ENCODE measurements around the gene CPLANE2. TPM values are rescaled to one million over a fixed set of nuclear protein-coding genes. Genes with fewer than 3 reads are reported as not detected.

Gene CPLANE2
- polyA plus RNA-seq, 1 donor from 2014 or later, result 5.7 TPM

- Histone ChIP-seq H3K4me3 (ENCODE audit: low read length) (no peak overlapping the region), H3K4me2 (ENCODE audit: low read length) (no peak overlapping the region), H3K79me2 (replicated peaks; ENCODE audit: insufficient read depth, low read length) (no peaks in the 10 kb centered on the region), H4K20me1 (ENCODE audit: insufficient read depth) (no peaks in the 10 kb centered on the region), H3K27me3 (ENCODE audit: insufficient read depth, low read depth, low read length) (no peaks in the 10 kb centered on the region), H3F3A (ENCODE audit: insufficient read depth, low read length, poor library complexity, severe bottlenecking) (no peaks in the 10 kb centered on the region), H3K9ac (ENCODE audit: low read length) (no peak overlapping the region), H3K9me3 (ENCODE audit: low read length) (no peaks in the 10 kb centered on the region), H3K27ac (ENCODE audit: low read length) (no peak overlapping the region), H2AFZ (ENCODE audit: low read depth, low read length) (no peak overlapping the region), H3K36me3 (ENCODE audit: insufficient read depth, low read length) (no peaks in the 10 kb centered on the region), H3K9me2 (ENCODE audit: insufficient read depth, low read length) (no peaks in the 10 kb centered on the region)
- TF ChIP-seq CTCF (IDR thresholded peaks at IDR 0.05; ENCODE audit: poor library complexity, severe bottlenecking) (no peak), MXI1 (conservative IDR thresholded peaks at IDR 0.05; ENCODE audit: poor library complexity, severe bottlenecking) (no peak), EP300 (conservative IDR thresholded peaks at IDR 0.05; ENCODE audit: poor library complexity, severe bottlenecking) (no peak), RAD21 (conservative IDR thresholded peaks at IDR 0.05) (no peak), TAF1 (IDR thresholded peaks at IDR 0.05; ENCODE audit: low read depth) (no peak), POLR2AphosphoS5 (IDR thresholded peaks at IDR 0.05) (no peak), REST (IDR thresholded peaks at IDR 0.05; ENCODE audit: borderline replicate concordance) (no peak), SMC3 (conservative IDR thresholded peaks at IDR 0.05; ENCODE audit: poor library complexity) (no peak), EZH2 (IDR thresholded peaks at IDR 0.05; ENCODE audit: borderline replicate concordance, insufficient read depth, low read length, poor library complexity, severe bottlenecking) (no peak)
These were observed 27.7 kb downstream of the CPLANE2 start for GRCh38 chr1:16209132-16209846.

- Histone ChIP-seq H4K20me1 (ENCODE audit: insufficient read depth) (no peaks in the 10 kb centered on the region), H3K9me2 (ENCODE audit: insufficient read depth, low read length) (no peaks in the 10 kb centered on the region), H3K36me3 (ENCODE audit: insufficient read depth, low read length) (no peaks in the 10 kb centered on the region), H3K79me2 (replicated peaks; ENCODE audit: insufficient read depth, low read length) (no peaks in the 10 kb centered on the region), H3K4me2 (ENCODE audit: low read length) (no peak overlapping the region), H3K27ac (ENCODE audit: low read length) (no peak overlapping the region), H2AFZ (ENCODE audit: low read depth, low read length) (no peak overlapping the region), H3F3A (ENCODE audit: insufficient read depth, low read length, poor library complexity, severe bottlenecking) (no peaks in the 10 kb centered on the region), H3K27me3 (ENCODE audit: insufficient read depth, low read depth, low read length) (no peaks in the 10 kb centered on the region), H3K9ac (ENCODE audit: low read length) (no peak overlapping the region), H3K4me3 (ENCODE audit: low read length) (no peak overlapping the region), H3K9me3 (ENCODE audit: low read length) (no peaks in the 10 kb centered on the region)
- no peak for TF ChIP-seq MXI1 (conservative IDR thresholded peaks at IDR 0.05; ENCODE audit: poor library complexity, severe bottlenecking)
- no peak for TF ChIP-seq SMC3 (conservative IDR thresholded peaks at IDR 0.05; ENCODE audit: poor library complexity)
- TF ChIP-seq POLR2AphosphoS5 (IDR thresholded peaks at IDR 0.05), result no peak
- no peak for TF ChIP-seq RAD21 (conservative IDR thresholded peaks at IDR 0.05)
- TF ChIP-seq CTCF (IDR thresholded peaks at IDR 0.05; ENCODE audit: poor library complexity, severe bottlenecking), result no peak
- TF ChIP-seq EP300 (conservative IDR thresholded peaks at IDR 0.05; ENCODE audit: poor library complexity, severe bottlenecking), result no peak
- no peak for TF ChIP-seq REST (IDR thresholded peaks at IDR 0.05; ENCODE audit: borderline replicate concordance)
- TF ChIP-seq EZH2 (IDR thresholded peaks at IDR 0.05; ENCODE audit: borderline replicate concordance, insufficient read depth, low read length, poor library complexity, severe bottlenecking), result no peak
- TF ChIP-seq TAF1 (IDR thresholded peaks at IDR 0.05; ENCODE audit: low read depth), result no peak
These were observed 28.6 kb downstream of the CPLANE2 start for GRCh38 chr1:16208270-16208987.
